LNCaP clone FGC (cell line): ENCODE measurements around the gene AFF4.
"Not testable (repeated sequence)": the region's sequence is repeated elsewhere in the genome, so short reads cannot be mapped to it uniquely, and the experiment has no call there.

Experiments
- DNase-seq: peaks from one replicate; pipeline ENCODE4 v3.0.0-alpha.2; 2011; ENCODE audit warnings: low read depth
- H3K4me3 ChIP-seq: 2 replicates; pipeline ENCODE4 v1.5.1; 2011; ENCODE audit warnings: mild to moderate bottlenecking, low read depth, low read length, control low read depth
- CTCF ChIP-seq: IDR thresholded peaks from 2 replicates; pipeline ENCODE4 v1.5.1; 2012; ENCODE audit warnings: mild to moderate bottlenecking; ENCODE audit not compliant: control insufficient read depth, insufficient read depth; ENCODE audit errors: extremely low read depth

The AFF4 gene

GRCh38 chr5:132867046-132867451 is 96.4 kb downstream of the AFF4 start:
- DNase-seq, result no peak
- no peak for TF ChIP-seq CTCF
- H3K4me3 ChIP-seq, result peak overlapping the region; percentile 95

GRCh38 chr5:132866342-132867045 is 96.9 kb downstream of the AFF4 start, which contains the start of the genes GDF9 and UQCRQ:
GDF9 (minus strand) TSS chr5:132866469; CDS start chr5:132864533, 1,936 bp downstream.
UQCRQ (plus strand) TSS chr5:132866642; CDS start chr5:132866882, 240 bp downstream.
- peak; percentile 47 for TF ChIP-seq CTCF
- peak within 1 kb of the TSS; percentile 95 for H3K4me3 ChIP-seq

DNA sequence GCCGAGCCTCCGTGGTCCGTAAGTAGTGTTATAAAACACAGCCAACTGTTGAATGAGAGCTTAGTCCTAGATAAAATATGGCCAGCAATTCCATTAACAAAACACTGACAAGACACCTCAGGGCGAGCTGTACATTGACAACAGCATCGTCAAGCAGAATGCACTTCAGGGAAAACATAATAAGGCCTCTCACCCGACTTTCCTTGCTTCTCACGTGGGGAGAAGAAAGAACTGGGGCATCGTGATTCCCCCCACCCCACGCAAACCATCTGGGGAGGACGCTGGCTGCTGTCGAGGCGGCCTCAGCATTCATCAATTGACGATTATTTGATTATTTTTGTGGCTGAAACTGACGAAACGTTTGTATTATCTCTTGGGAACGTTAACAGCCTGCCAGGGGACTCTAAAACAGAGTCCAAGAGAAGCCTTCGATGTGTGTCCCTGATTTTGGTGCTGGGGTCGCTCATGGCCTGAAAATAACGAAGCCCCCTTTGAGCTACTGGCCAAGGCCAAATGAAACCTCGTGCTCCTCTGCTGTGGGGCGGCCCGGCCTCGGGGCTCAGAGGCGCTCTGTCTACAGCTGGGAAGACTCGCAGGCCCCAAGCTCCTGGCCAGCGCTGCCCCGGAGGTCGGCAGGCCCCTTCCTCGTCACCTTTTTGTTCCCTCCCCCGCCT is 97.6 kb downstream of the AFF4 start:
- peak overlapping the region; percentile 95 for H3K4me3 ChIP-seq
- TF ChIP-seq CTCF, result no peak
- DNase-seq, result no peak

More at GRCh38 chr5:132866342-132867045, 96.9 kb downstream of the AFF4 start, which contains the start of the genes GDF9 and UQCRQ:
- DNase-seq, result peak; percentile 100

DNA sequence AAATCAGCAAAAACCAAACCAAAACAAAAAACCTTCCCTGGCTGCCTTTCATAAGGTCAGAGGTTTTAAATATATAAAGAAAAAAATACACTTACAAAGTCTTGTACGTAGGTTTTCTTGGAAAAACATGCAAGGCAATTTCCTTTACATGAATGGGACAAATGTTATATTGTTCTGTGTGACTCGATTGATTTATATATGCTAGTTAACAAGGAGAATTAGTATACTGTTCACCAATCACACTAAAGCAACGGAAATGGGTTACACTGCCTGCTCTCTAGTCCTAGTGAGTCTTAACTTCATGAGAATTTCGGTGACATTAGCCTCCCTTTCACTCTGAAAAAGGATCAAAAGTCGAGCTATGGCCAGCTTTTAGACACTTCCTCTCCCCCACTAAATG is 102.7 kb downstream of the AFF4 start:
- no peak for DNase-seq
- no peak for TF ChIP-seq CTCF
- no peak overlapping the region for H3K4me3 ChIP-seq

DNA sequence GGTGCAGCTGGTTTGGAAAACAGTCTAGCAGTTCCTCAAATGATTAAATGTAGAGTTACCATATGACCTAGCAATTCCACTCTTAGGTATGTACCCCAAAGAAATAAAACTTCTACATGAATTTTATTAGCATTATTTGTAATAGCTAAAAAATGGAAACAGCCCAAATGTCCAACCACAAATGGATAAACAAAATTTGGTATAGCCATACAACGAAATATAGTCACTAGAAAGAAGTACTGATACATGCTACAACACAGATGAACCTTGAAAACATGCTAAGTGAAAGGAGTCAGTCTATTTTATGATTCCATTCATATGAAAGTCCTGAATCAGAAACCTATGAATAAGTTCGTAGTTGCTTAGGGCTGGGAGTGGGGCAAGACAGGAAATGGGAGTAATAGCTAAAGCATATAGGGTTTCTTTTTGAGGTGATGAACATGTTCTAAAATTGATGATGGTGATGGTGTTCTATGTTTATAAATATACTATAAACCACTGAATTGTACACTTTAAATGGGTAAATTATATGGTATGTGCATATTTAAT is 103.5 kb downstream of the AFF4 start:
- no peak overlapping the region for H3K4me3 ChIP-seq
- no peak for DNase-seq
- no peak for TF ChIP-seq CTCF

- TF ChIP-seq CTCF, result no peak
- no peak overlapping the region for H3K4me3 ChIP-seq
- no peak for DNase-seq
Observed at GRCh38 chr5:132856011-132856410, 107.4 kb downstream of the AFF4 start.

- H3K4me3 ChIP-seq, DNase-seq: not testable (repeated sequence)
Observed at GRCh38 chr5:132854992-132855391, 108.4 kb downstream of the AFF4 start.
